ENCODE data around the gene SLC18A3.

SLC18A3 gene

GRCh38 chr10:49645871-49646870 is 36.1 kb downstream of the SLC18A3 start:
- no peak overlapping the region for H3K4me3 ChIP-seq (ENCODE audit: low read depth, low read length)
- no peak for DNase-seq (ENCODE audit: low read depth)

GRCh38 chr10:49647554-49647953 is 37.4 kb downstream of the SLC18A3 start:
- H3K4me3 ChIP-seq (ENCODE audit: low read depth, low read length): no peak overlapping the region
- DNase-seq (ENCODE audit: low read depth): no peak

GRCh38 chr10:49647985-49648795 is 38.1 kb downstream of the SLC18A3 start:
- H3K4me3 ChIP-seq (ENCODE audit: low read depth, low read length): no peak overlapping the region
- DNase-seq (ENCODE audit: low read depth): no peak

- H3K4me3 ChIP-seq (ENCODE audit: low read depth, low read length): no peak overlapping the region
- no peak for DNase-seq (ENCODE audit: low read depth)
Observed at GRCh38 chr10:49649294-49649693, 39.2 kb downstream of the SLC18A3 start.

DNA sequence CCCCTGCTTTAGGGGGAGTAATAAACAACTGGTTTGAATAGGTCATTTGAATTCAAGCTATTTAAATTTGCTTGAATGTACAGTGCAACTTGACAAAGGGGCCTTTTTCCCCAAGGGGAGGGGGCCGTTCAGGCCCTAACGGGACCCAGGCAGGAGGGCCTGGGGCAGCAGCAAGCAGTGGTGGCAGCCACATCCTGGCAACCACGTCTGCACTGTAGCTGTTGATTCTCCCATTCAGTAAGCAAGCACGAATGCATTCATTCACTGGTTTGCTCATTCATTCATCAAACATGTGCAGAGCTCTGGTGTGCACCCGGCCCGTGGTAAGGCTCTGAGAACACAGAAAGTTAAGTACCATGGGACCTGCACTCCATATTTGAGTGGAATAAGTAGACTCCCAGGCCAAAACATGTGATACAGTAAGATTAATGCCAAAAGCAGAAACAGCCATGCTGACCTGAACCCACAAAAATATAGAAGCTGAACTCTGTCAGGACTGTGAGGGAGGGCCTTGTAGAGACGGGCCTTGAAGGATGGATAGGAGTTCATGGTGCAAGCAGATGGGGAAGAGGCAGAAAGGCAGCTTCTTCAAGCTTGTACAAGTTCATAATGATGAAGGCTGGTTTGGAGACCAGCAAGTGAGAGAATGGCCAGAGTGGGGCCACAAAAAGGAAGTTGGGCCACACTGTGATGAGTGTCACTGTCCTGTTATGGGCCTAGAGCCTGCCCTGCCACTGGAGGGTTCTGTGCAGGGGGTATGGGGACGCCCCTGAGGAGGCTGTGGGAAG is 40.0 kb downstream of the SLC18A3 start:
- DNase-seq (ENCODE audit: low read depth): no peak
- H3K4me3 ChIP-seq (ENCODE audit: low read depth, low read length): no peak overlapping the region

- no peak overlapping the region for H3K4me3 ChIP-seq (ENCODE audit: low read depth, low read length)
- no peak for DNase-seq (ENCODE audit: low read depth)
Observed at GRCh38 chr10:49650724-49651034, 40.6 kb downstream of the SLC18A3 start.

- no peak for DNase-seq (ENCODE audit: low read depth)
- no peak overlapping the region for H3K4me3 ChIP-seq (ENCODE audit: low read depth, low read length)
Observed at GRCh38 chr10:49651039-49651835, 41.1 kb downstream of the SLC18A3 start.

DNA sequence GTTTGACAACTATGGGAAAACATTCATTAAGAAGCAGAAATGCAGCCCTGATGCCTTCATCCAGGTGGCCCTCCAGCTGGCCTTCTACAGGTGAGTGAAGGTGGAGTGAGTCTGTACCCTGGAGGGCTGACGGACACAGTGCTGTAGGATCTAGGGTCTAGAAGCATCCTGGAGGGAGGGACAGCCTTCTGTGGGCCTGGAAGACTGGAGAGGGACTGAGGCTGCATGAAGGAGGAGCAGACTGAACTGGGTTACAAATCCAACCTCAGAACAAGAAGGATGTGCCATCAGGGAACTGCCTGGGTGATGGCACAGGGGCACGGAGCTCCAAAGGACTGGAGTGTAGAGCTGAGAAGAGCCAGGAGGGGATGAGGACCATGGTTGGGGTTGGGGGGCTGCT is 41.8 kb downstream of the SLC18A3 start:
- no peak overlapping the region for H3K4me3 ChIP-seq (ENCODE audit: low read depth, low read length)
- DNase-seq (ENCODE audit: low read depth): no peak

DNA sequence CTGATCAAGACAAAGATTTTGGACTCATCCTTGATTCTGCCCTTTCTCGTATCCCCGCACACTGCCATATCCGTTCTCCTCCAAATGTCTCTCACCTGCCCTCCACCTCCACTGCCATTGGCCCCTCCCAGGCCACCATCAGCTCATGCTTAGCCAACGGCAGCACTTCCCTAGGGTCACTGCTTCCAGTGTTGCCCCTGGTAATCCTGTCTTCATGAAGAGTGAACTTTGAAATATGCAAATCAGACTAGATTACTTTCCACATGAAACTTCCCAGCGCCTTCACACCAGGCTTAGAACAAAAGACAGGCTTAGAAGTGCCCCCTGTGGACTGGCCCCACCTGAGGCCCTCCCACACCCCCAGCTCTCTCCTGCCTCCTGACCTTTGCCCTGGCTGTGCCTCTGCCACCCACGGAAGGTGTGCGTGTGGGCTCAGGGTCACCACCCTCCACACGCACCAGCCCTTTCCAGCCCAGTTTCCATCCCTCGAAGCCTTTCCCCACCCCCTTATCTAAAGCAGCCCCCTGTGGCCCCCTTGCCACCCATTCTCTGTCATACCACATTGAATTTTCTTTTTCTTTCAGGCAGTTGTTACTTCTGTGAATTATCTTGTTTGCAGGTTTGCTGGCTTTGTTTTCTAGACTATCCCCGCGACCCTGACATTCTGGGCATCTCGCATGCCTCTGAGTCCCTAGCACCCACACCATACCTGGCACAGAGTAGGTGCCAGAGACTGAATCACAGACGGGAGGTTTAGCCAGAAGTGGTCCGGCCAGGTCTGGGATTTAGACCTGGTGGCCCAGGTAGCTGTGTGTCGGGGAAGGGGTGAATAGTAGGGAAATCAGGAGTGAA is 42.5 kb downstream of the SLC18A3 start:
- no peak overlapping the region for H3K4me3 ChIP-seq (ENCODE audit: low read depth, low read length)
- DNase-seq (ENCODE audit: low read depth): no peak

DNA sequence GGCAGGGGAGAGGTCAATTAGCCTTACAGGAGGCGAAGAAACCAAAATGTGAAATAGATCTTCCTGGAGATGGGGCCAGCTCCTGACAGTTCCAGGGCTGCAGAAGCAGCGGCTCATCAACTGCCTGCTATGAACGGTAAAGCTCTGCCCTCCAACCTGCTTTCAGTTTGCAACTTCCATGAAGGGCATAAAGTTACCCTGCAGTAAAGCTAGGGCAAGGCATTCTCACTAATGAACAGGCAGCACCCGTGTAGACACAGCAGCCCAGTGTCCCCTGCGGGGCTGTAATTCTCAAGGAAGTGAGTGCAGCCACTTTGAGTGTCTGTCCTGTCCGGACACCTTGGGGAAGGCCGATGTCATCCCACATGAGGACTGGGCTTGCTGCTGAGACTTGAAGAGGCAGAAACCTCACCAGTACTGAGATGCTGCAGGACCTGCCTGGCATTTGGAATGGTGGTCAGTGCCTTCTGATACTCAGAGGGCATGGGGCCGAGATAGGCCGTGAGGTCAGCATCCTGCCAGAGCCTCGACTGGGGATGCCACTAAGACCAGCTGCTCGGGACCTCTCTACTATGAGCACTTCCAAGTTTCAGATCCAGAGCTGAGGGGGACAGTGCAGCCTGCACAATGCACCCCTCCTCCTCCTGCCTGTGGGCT is 43.3 kb downstream of the SLC18A3 start:
- no peak for DNase-seq (ENCODE audit: low read depth)
- no peak overlapping the region for H3K4me3 ChIP-seq (ENCODE audit: low read depth, low read length)

- no peak overlapping the region for H3K4me3 ChIP-seq (ENCODE audit: low read depth, low read length)
- no peak for DNase-seq (ENCODE audit: low read depth)
Observed at GRCh38 chr10:49654036-49654693, 44.1 kb downstream of the SLC18A3 start.

GRCh38 chr10:49655099-49655498 is 45.0 kb downstream of the SLC18A3 start:
- H3K4me3 ChIP-seq (ENCODE audit: low read depth, low read length): no peak overlapping the region
- no peak for DNase-seq (ENCODE audit: low read depth)

GRCh38 chr10:49656845-49657493 is 46.9 kb downstream of the SLC18A3 start:
- no peak for DNase-seq (ENCODE audit: low read depth)
- H3K4me3 ChIP-seq (ENCODE audit: low read depth, low read length): no peak overlapping the region

- no peak for DNase-seq (ENCODE audit: low read depth)
- no peak overlapping the region for H3K4me3 ChIP-seq (ENCODE audit: low read depth, low read length)
Observed at GRCh38 chr10:49657606-49658005, 47.5 kb downstream of the SLC18A3 start.

- no peak for DNase-seq (ENCODE audit: low read depth)
- H3K4me3 ChIP-seq (ENCODE audit: low read depth, low read length): no peak overlapping the region
Observed at GRCh38 chr10:49661140-49661856, 51.2 kb downstream of the SLC18A3 start.
